Ishikawa (cell line): ENCODE results near the gene MYL12B.

ENCODE experiments used
- EP300 ChIP-seq: IDR thresholded peaks from 2 replicates; pipeline ENCODE4 v1.6.1; 2012; ENCODE audit warnings: borderline replicate concordance
- FOXM1 ChIP-seq: IDR thresholded peaks from 2 replicates; pipeline ENCODE4 v1.6.1; 2012; ENCODE audit warnings: low read depth, borderline replicate concordance
- REST ChIP-seq: IDR thresholded peaks from 2 replicates; pipeline ENCODE4 v1.6.1; 2012; ENCODE audit warnings: low read depth, mild to moderate bottlenecking
- TAF1 ChIP-seq: IDR thresholded peaks from 2 replicates; pipeline ENCODE4 v1.6.1; 2012; ENCODE audit warnings: low read depth, mild to moderate bottlenecking

GRCh38 chr18:3236470-3236869 lies 25.5 kb upstream of the MYL12B start:
- TF ChIP-seq REST (no peak), EP300 (no peak), TAF1 (no peak), FOXM1 (no peak)
